ENCODE measurements around the gene AKAP14.
A peak's percentile ranks its signal among the peaks of the same experiment; 100 is the strongest.
"Not testable (repeated sequence)": the region's sequence is repeated elsewhere in the genome, so short reads cannot be mapped to it uniquely, and the experiment has no call there.

AKAP14 gene

GRCh38 chrX:119885554-119886428 is 9.9 kb upstream of the AKAP14 start:
- no peak for FAIRE-seq
- DNase-seq (ENCODE audit: insufficient read length), result no peak

DNA sequence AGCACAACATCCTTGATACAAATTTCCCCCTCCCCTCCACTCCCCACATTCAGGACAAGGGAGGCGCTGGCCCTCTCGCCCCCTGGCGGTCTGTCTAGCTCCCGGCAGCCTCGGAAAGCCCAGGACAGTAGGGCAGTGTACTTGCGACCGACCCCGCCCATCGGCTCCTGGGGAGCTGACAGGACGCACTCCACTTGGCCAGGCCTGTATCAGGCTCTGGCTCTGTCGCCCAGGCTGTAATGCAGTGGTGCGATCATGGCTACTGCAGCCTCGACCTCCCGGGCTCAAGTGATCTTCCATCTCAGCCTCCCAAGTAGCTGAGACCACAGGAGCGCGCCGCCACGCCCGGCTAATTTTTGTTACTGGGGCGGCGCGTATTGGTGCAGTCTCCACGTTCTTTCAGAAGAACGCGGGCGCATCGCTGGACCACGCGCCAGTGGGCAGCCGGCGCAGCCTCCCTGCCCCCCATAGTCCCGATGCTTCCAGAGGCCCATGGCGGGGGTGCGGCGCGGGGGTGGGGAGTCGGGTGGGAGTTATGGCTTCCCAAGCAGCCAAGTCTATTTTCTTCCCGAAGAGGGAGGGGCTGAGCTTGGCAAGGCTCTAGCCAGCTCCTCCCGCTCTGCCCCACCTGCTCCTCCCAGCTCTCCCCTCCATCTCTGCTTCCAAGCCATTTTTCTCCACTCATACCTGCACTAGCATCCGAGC is 7.8 kb upstream of the AKAP14 start:
- peak; percentile 36 for DNase-seq (ENCODE audit: insufficient read length)
- FAIRE-seq, result no peak

More at GRCh38 chrX:119885554-119886428, 9.9 kb upstream of the AKAP14 start:
- TF ChIP-seq POLR2A (IDR thresholded peaks at IDR 0.05; ENCODE audit: low read depth, low read length) (no peak), TAF1 (IDR thresholded peaks at IDR 0.05; ENCODE audit: borderline replicate concordance, low read depth, low read length) (no peak), POLR2AphosphoS5 (IDR thresholded peaks at IDR 0.05; ENCODE audit: low read depth, low read length) (no peak)

DNA sequence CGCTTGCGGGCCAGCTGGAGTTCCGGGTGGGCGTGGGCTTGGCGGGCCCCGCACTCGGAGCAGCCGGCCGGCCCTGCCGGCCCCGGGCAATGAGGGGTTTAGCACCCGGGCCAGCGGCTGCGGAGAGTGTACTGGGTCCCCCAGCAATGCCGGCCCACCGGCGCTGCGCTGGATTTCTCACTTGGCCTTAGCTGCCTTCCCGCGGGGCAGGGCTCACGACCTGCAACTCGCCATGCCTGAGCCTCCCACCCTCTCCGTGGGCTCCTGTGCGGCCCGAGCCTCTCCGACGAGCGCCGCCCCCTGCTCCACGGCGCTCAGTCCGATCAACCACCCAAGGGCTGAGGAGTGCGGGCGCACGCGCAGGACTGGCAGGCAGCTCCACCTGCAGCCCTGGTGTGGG is 5.1 kb upstream of the AKAP14 start:
- not testable (repeated sequence) for DNase-seq (ENCODE audit: insufficient read length); FAIRE-seq

More for the DNA sequence above, 7.8 kb upstream of the AKAP14 start:
- TF ChIP-seq POLR2AphosphoS5 (IDR thresholded peaks at IDR 0.05; ENCODE audit: low read depth, low read length) (no peak), TAF1 (IDR thresholded peaks at IDR 0.05; ENCODE audit: borderline replicate concordance, low read depth, low read length) (no peak), POLR2A (IDR thresholded peaks at IDR 0.05; ENCODE audit: low read depth, low read length) (no peak)

DNA sequence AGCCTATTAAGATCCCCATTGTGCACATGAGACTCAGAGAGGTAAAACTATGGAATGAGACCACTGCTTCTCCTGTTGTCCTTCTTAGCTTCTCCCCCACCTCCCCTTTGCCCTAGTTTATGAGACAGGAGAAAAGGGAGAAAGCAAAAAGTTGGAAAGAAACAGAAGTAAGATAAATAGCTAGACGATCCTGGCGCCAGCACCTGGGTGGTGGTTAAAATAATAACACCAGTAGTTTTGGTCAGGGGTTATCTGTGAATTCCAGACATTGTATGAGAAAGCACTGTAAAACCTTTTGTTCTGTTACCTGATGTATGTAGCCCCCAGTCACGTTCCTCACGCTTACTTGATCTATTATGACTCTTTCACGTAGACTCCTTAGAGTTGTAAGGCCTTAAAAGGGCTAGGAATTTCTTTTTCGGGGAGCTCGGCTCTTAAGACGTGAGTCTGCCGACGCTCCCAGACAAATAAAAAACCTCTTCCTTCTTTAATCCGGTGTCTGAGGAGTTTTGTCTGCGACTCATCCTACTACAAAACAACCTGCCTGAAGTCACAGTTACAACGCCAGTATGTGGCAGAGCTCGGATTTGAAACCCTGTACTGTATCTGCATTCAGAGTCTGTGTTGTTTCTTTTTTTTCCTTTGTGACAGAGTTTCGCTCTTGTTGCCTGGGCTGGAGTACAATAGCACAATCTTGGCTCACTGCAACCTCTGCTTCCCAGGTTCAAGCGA is 3.6 kb upstream of the AKAP14 start:
- FAIRE-seq; DNase-seq (ENCODE audit: insufficient read length): not testable (repeated sequence)

DNA sequence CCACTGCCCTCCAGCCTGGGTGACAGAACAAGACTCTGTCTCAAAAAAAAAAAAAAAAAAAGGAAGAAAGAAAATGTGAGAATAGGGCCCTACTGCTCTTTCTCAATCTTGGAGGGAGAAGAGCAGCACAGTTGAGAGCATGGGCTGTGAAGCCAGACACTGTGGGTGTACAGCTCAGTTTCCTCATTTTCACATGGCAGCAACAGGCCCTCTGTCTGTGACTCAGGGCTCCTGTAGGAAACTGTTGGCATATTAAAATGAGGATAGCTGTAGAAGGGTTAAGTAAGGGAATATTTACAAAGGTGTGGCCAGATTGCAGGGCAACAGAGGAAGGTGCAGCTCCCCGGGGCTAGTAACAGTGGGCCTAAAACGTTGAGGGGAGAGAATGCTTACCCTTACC is 3.4 kb downstream of the AKAP14 start:
- no peak for DNase-seq (ENCODE audit: insufficient read length)
- TF ChIP-seq POLR2AphosphoS5 (IDR thresholded peaks at IDR 0.05; ENCODE audit: low read depth, low read length) (no peak), TAF1 (IDR thresholded peaks at IDR 0.05; ENCODE audit: borderline replicate concordance, low read depth, low read length) (no peak), POLR2A (IDR thresholded peaks at IDR 0.05; ENCODE audit: low read depth, low read length) (no peak)
- FAIRE-seq, result no peak

- DNase-seq (ENCODE audit: insufficient read length) (no peak), FAIRE-seq (no peak)
- TF ChIP-seq TAF1 (IDR thresholded peaks at IDR 0.05; ENCODE audit: borderline replicate concordance, low read depth, low read length) (no peak), POLR2AphosphoS5 (IDR thresholded peaks at IDR 0.05; ENCODE audit: low read depth, low read length) (no peak), POLR2A (IDR thresholded peaks at IDR 0.05; ENCODE audit: low read depth, low read length) (no peak)
These were observed 5.3 kb downstream of the AKAP14 start for GRCh38 chrX:119900976-119901375.

- TF ChIP-seq POLR2A (IDR thresholded peaks at IDR 0.05; ENCODE audit: low read depth, low read length) (no peak), TAF1 (IDR thresholded peaks at IDR 0.05; ENCODE audit: borderline replicate concordance, low read depth, low read length) (no peak), POLR2AphosphoS5 (IDR thresholded peaks at IDR 0.05; ENCODE audit: low read depth, low read length) (no peak)
- FAIRE-seq, result no peak
- DNase-seq (ENCODE audit: insufficient read length), result no peak
These were observed 20.6 kb downstream of the AKAP14 start for GRCh38 chrX:119916310-119916709.

- no peak for DNase-seq (ENCODE audit: insufficient read length)
- TF ChIP-seq POLR2AphosphoS5 (IDR thresholded peaks at IDR 0.05; ENCODE audit: low read depth, low read length) (no peak), POLR2A (IDR thresholded peaks at IDR 0.05; ENCODE audit: low read depth, low read length) (no peak), TAF1 (IDR thresholded peaks at IDR 0.05; ENCODE audit: borderline replicate concordance, low read depth, low read length) (no peak)
- no peak for FAIRE-seq
These were observed 22.2 kb downstream of the AKAP14 start for GRCh38 chrX:119917877-119918276.

DNA sequence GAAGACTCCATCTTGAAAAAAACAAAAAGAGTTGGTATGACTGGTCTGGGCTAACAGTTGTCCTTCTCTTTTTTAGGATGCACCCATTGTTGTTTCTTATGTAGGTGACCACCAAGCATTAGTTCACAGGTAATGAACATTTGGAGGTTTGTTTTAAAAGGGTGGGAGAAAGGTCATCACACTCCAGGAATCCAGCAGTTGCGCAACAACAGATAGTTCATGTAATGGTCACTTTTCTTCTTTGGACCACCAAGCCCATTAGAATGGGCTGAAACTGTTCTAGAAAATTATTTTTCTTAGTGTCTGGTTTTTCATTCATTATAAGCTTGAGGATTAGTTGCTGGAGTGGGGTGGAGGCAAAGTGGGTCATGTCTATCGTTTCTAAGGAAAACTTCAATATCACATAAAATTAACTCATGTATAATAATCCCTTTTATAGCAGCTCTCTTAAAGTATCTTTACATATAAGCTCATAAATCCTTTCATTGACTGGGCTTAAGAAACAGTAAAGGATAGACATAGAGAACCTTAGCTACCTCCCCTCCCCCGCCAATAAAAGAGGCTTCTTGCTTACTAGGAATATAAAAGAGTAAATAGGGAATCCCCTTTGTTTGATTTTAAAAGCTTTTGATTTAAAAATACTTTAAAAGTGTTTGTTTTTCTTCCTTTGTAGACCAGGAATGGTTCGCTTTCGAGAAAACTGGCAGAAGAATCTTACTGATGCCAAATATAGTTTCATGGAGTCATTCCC is 24.3 kb downstream of the AKAP14 start:
- FAIRE-seq, result no peak
- DNase-seq (ENCODE audit: insufficient read length), result no peak
- TF ChIP-seq TAF1 (IDR thresholded peaks at IDR 0.05; ENCODE audit: borderline replicate concordance, low read depth, low read length) (no peak), POLR2AphosphoS5 (IDR thresholded peaks at IDR 0.05; ENCODE audit: low read depth, low read length) (no peak), POLR2A (IDR thresholded peaks at IDR 0.05; ENCODE audit: low read depth, low read length) (no peak)

DNA sequence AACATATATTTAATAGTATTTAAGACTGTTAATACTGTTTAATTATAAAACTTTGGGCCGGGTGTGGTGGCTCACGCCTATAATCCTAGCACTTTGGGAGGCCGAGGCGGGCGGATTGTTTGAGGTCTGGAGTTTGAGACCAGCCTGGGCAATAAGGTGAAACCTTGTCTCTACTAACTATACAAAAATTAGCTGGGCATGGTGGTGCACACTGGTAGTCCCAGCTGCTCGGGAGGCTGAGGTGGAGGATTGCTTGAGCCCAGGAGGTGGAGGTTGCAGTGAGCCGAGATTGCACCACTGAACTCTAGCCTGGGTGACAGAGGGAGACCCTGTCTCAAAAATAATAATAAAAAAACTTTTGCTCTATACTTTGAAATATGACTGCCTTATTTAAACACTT is 26.7 kb downstream of the AKAP14 start:
- not testable (repeated sequence) for FAIRE-seq; DNase-seq (ENCODE audit: insufficient read length)

- DNase-seq (ENCODE audit: insufficient read length) (no peak), FAIRE-seq (no peak)
- TF ChIP-seq POLR2AphosphoS5 (IDR thresholded peaks at IDR 0.05; ENCODE audit: low read depth, low read length), result no peak
- TF ChIP-seq POLR2A (IDR thresholded peaks at IDR 0.05; ENCODE audit: low read depth, low read length), result no peak
- TF ChIP-seq TAF1 (IDR thresholded peaks at IDR 0.05; ENCODE audit: borderline replicate concordance, low read depth, low read length), result no peak
These were observed 39.7 kb downstream of the AKAP14 start for GRCh38 chrX:119935215-119935874.
